HG03442 (cell line): ENCODE data around the gene FMN2.

Source experiments
- ATAC-seq: cut with Tn5 transposase; IDR thresholded peaks from one replicate; pipeline ENCODE4 v1.9.1; 2021; ENCODE audit warnings: mild to moderate bottlenecking, moderate library complexity; ENCODE audit not compliant: unreplicated experiment

Gene FMN2

GRCh38 chr1:240192851-240193250 lies 101.2 kb downstream of the FMN2 start:
- no peak for ATAC-seq

DNA sequence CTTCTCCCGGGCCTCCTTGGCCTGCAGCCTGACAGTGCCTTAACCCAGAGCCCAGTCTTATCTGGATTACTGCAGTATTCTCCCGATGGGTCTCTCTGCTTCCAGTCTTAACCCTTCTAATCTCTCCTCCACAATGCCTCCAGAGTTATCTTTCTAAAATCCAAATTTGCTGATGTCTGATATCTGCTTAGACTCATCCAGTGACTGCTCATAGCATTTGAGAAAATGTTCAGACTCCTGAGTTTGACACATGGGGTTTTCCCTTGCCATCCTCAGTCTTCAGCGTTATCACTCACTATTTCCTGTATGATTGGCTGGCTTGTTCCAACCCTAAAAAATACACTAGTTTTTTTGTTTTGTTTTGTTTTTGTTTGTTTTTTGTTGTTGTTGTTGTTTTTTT lies 102.0 kb downstream of the FMN2 start:
- ATAC-seq = no peak

GRCh38 chr1:240194120-240194519 lies 102.4 kb downstream of the FMN2 start:
- no peak for ATAC-seq

GRCh38 chr1:240198376-240198775 lies 106.7 kb downstream of the FMN2 start:
- no peak for ATAC-seq

- no peak for ATAC-seq
These were observed 108.3 kb downstream of the FMN2 start for GRCh38 chr1:240199758-240200645.

GRCh38 chr1:240201931-240202330 lies 110.2 kb downstream of the FMN2 start:
- no peak for ATAC-seq

- no peak for ATAC-seq
These were observed 115.5 kb downstream of the FMN2 start for GRCh38 chr1:240207073-240207709.

DNA sequence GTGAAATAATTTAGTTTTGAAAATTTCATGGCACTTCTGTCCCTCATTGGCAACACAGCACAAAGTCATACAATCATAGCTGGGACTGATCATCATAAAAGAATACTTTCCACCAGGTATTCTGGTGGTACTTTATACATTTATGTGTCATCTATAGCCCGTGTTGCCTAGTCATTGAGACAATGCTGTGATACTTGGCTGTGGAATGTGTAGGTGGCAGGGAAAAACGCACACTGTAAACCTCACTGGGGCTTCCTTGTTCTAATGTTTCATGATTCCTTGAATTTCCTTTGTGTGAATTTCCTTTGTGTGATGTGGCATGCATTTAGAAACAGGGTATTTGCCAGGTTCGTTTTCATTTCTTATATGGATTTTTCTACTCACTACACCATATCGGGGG lies 118.3 kb downstream of the FMN2 start:
- ATAC-seq = no peak

GRCh38 chr1:240212556-240212955 lies 120.9 kb downstream of the FMN2 start:
- ATAC-seq = no peak

- no peak for ATAC-seq
These were observed 125.7 kb downstream of the FMN2 start for GRCh38 chr1:240217403-240217802.

DNA sequence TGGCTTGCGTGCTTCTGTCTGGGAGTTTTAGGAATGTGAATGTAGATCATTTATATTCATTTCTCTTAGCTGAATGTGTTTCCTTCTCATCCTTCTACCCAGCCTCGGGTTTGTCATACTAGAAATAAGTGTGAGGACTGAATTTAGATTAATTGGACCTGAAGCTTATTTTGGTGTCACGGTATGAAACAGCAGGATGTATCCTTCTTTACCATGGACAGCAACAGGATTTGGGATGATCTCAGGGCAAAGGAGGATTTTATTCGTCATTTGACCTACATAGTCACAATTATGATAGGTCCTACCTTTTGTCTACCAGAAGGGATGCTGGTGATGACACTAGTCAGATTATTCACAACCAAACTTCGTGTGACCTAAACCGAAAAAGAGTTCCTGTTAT lies 127.4 kb downstream of the FMN2 start:
- ATAC-seq = no peak

DNA sequence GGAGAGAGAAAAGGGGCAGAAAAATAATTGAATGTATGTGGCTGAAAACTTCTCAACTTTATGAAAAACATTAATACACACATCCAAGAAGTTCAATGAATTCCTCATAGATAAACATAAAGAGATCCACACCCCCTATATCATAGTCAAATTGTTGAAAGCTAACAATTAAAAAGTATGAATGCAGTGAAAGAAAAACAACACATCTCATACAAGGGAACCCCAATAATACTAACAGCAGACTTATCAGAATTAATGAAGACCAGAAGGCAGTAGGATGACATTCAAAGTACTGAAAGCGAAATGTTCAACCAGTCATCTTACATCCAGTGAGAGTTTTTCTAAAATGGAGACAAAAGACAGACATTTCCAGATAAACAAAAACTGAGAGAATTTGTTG lies 134.4 kb downstream of the FMN2 start:
- no peak for ATAC-seq

DNA sequence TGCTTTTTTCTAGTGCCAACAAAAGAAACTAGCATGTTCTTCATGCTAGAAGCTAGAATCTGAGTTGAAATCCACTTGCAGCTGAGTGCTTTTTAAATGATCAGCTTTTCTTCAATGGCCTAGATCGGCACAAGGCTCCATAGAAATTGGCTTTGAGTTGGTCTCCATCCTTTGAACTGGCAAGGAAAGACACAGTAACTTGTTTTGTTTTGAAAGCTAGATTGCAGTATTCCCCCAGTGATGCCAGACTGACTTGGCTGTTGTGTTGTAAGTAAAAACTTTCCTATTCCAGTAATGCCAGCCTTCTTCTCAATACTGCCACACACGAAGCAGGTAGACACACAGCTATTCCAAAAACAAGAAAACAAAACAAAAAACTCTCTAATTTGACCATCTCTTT lies 139.1 kb downstream of the FMN2 start:
- ATAC-seq = no peak

DNA sequence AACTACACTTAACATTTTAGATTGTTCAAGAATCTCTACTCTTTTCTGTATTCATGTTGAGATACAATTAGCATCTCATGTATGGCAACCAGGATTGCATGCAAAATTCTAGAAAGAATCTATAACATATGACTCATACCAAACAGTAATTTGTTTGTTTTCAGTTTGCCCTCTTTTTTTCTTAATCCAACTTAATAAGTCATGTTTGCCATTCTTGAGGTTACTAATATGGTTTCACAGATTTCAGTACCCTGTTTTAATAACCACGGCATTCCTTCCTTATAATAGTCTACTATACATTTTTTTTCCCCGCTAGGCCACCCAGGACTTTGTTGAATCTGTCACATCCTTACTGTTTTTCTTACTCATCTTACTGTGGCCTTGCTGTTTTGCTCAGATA lies 140.8 kb downstream of the FMN2 start:
- no peak for ATAC-seq

DNA sequence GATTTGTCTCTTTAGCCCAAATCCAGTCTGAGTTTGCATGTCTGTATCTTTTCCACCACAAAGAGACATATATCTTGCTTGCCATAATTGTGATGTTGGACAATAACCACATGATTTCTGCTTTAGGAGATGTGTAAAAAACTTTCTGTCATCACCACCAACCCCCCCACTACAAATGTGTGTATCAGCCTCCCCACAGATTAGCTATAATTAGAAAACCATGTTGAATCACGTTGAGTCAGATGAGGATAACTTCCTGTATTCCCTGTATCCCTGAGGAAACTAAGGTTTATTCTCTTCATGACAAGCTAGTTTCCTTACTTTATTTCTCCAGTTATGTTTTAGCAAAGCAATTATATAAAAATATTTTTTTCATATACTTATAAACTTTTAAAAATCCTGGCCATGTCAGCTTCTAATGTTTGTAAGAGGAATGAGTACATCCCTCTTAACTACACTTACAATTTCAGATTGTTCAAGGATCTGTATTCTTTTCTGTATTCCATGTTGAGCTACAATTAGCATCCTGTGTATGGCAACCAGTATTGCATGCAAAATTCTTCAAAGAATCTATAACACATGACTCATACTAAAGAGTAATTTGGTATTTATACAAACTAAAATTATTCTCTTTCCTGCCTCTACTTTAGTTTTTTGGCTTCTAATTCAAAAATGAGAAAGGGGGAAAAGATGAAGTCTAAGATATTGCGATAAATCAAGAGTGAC lies 143.0 kb downstream of the FMN2 start:
- no peak for ATAC-seq

DNA sequence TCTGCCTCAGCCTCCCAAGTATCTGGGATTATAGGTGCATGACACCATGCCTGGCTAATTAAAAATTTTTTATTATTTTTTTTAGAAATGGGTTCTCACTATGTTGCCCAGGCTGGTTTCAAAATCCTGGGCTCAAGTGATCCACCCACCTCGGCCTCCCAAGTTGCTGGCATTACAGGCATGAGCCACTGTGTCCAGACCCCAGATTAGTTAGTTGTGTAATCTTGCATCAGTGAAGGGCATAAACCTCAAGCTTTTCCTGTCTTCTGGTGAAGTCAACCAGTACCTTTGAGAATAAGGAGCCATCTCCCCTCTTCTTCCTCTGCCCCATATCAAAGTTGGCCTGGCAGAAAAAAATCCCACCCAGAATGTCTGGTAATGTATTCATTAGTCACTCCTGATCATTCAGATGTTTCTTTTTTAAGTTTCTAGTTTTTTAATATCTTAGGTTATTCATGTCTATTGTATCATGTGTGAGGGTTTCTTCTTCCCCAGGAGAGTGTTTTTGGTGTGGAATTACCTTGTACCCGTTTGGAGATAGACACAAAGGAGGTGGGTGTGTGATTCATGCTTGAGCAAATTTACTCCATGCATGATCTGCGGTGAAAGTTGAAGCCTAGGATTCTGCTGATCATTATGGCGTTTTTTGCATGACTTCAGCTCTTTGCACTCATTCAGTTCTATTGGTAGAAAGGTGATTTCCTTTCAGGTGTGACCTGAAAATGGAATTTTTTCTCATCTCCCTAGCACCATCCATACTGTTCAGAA lies 144.0 kb downstream of the FMN2 start:
- ATAC-seq = no peak

- ATAC-seq = no peak
These were observed 145.6 kb downstream of the FMN2 start for GRCh38 chr1:240237305-240237721.

DNA sequence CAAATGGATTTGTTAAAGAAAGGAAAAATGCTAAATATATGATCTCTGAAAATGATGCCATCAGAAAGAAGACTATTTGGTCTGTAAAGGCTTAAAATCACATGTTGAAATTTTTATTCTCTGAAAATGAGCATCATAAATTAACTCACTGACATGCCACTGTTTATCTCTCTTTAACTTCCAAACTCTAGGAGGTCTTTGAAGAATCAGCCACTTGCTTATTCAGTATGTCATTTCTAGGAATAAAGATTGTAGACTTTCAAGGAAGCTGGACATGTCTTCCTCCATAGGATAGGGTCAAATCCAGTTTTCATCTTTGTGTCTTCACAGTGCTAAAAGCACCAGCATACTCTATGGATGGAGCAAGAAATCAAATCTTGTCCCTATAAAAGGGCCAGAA lies 147.6 kb downstream of the FMN2 start:
- ATAC-seq = no peak

- ATAC-seq = no peak
These were observed 149.6 kb downstream of the FMN2 start for GRCh38 chr1:240241278-240241677.

GRCh38 chr1:240242601-240243144 lies 151.0 kb downstream of the FMN2 start:
- ATAC-seq = no peak
